Smooth muscle cell (in vitro differentiated cells): ENCODE data around the gene PATJ. TPM values are rescaled to one million over a fixed set of nuclear protein-coding genes. Genes with fewer than 3 reads are reported as not detected.

Source experiments
- DNase-seq: peaks from one replicate; lab custom pipeline; 2025; ENCODE audit not compliant: unreplicated experiment; lab: John Stamatoyannopoulos, UW
- H2AFZ ChIP-seq: fragments of 200-600 bp; sonication (generic); 2 replicates; pipeline ENCODE4 v1.6.0; 2016; ENCODE audit warnings: antibody characterized with exemption, low read depth, mild to moderate bottlenecking
- H3F3A ChIP-seq: fragments of 200-600 bp; sonication (generic); 2 replicates; pipeline ENCODE4 v1.6.0; 2017; ENCODE audit warnings: antibody characterized with exemption, low read depth
- H3K27ac ChIP-seq: fragments of 200-600 bp; sonication (generic); 2 replicates; pipeline ENCODE4 v1.5.1; 2016; ENCODE audit warnings: low read depth, mild to moderate bottlenecking
- H3K27me3 ChIP-seq: fragments of 200-600 bp; sonication (generic); 2 replicates; pipeline ENCODE4 v1.6.1; 2016; ENCODE audit warnings: low read depth, mild to moderate bottlenecking
- H3K36me3 ChIP-seq: fragments of 200-600 bp; sonication (generic); 2 replicates; pipeline ENCODE4 v1.5.1; 2016; ENCODE audit warnings: low read depth
- H3K4me1 ChIP-seq: fragments of 200-600 bp; sonication (generic); 2 replicates; pipeline ENCODE4 v1.5.1; 2016; ENCODE audit warnings: low read depth
- H3K4me2 ChIP-seq: fragments of 200-600 bp; sonication (generic); 2 replicates; pipeline ENCODE4 v1.6.0; 2016; ENCODE audit warnings: mild to moderate bottlenecking
- H3K4me3 ChIP-seq: fragments of 200-600 bp; sonication (generic); 2 replicates; pipeline ENCODE4 v1.5.1; 2016; ENCODE audit warnings: mild to moderate bottlenecking
- H3K79me2 ChIP-seq: fragments of 200-600 bp; sonication (generic); 2 replicates; pipeline ENCODE4 v1.6.0; 2016; ENCODE audit warnings: low read depth, mild to moderate bottlenecking
- H3K9ac ChIP-seq: fragments of 200-600 bp; sonication (generic); 2 replicates; pipeline ENCODE4 v1.6.0; 2016; ENCODE audit warnings: low read depth
- H3K9me3 ChIP-seq: fragments of 200-600 bp; sonication (generic); replicated peaks from 2 replicates; pipeline ENCODE4 v1.5.1; 2016; ENCODE audit warnings: low read depth
- H4K20me1 ChIP-seq: fragments of 200-600 bp; sonication (generic); 2 replicates; pipeline ENCODE4 v1.6.0; 2016; ENCODE audit warnings: low read depth
- whole genome bisulfite sequencing: methylation state at CpG from one replicate; pipeline ENCODE4 v1.1.7; 2016; ENCODE audit warnings: low lambda C conversion rate; 5-methylcytosine and 5-hydroxymethylcytosine counted together
- polyA plus RNA-seq: library from polyadenylated mRNA; unstranded; fragments of >200 nt; fragmentation: Nextera tagmentation; extraction: Ambion mirVana; gene quantifications from 2 replicates; pipeline ENCODE4 v1.2.1, GENCODE V29; 2016
- total RNA-seq: library from RNA; depleted of rRNA; stranded (reverse); fragments of >200 nt; gene quantifications from 2 replicates; pipeline ENCODE4 v1.2.3, GENCODE V29; 2014
- TF ChIP-seq, protein P1 (sequence below): fragments of 200-600 bp; sonication (generic); IDR thresholded peaks from 2 replicates; pipeline ENCODE4 v1.5.1; 2017; ENCODE audit warnings: borderline replicate concordance, mild to moderate bottlenecking, antibody characterized with exemption; ENCODE audit not compliant: insufficient read depth, poor library complexity, severe bottlenecking

The PATJ gene
- total and polyA plus RNA-seq, 2 experiments from 2014 or later = 3.5 to 12.3 TPM

DNA sequence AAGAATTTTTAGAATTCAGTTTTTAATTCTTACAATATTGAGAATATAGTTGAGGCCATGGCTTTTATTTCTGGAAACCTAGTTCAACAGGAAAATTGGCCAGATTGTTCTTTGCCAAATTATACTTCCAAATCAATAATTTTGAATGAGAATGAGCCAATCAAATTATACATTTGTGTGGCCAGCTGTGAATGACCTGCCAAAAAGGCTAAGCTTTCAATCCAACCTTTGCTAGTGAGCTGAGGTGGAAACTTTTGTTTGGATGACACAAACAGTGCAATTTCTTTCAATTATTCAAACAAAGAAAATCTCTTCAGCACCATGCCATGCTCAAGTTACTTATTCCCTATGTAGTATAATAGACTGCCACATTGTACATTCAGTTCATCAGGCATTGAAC lies 167.8 kb downstream of the PATJ start:
- Histone ChIP-seq H3K4me2 (no peak overlapping the region), H3K4me1 (peaks cover 6% of the 10 kb centered on the region), H4K20me1 (no peaks in the 10 kb centered on the region), H3F3A (no peaks in the 10 kb centered on the region), H3K4me3 (no peak overlapping the region), H3K9me3 (no peaks in the 10 kb centered on the region), H2AFZ (no peak overlapping the region), H3K27ac (no peak overlapping the region), H3K36me3 (no peaks in the 10 kb centered on the region), H3K79me2 (no peaks in the 10 kb centered on the region), H3K9ac (no peak overlapping the region), H3K27me3 (no peaks in the 10 kb centered on the region)
- no peak for DNase-seq
- TF ChIP-seq, protein P1, sequence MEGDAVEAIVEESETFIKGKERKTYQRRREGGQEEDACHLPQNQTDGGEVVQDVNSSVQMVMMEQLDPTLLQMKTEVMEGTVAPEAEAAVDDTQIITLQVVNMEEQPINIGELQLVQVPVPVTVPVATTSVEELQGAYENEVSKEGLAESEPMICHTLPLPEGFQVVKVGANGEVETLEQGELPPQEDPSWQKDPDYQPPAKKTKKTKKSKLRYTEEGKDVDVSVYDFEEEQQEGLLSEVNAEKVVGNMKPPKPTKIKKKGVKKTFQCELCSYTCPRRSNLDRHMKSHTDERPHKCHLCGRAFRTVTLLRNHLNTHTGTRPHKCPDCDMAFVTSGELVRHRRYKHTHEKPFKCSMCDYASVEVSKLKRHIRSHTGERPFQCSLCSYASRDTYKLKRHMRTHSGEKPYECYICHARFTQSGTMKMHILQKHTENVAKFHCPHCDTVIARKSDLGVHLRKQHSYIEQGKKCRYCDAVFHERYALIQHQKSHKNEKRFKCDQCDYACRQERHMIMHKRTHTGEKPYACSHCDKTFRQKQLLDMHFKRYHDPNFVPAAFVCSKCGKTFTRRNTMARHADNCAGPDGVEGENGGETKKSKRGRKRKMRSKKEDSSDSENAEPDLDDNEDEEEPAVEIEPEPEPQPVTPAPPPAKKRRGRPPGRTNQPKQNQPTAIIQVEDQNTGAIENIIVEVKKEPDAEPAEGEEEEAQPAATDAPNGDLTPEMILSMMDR = no peak

DNA sequence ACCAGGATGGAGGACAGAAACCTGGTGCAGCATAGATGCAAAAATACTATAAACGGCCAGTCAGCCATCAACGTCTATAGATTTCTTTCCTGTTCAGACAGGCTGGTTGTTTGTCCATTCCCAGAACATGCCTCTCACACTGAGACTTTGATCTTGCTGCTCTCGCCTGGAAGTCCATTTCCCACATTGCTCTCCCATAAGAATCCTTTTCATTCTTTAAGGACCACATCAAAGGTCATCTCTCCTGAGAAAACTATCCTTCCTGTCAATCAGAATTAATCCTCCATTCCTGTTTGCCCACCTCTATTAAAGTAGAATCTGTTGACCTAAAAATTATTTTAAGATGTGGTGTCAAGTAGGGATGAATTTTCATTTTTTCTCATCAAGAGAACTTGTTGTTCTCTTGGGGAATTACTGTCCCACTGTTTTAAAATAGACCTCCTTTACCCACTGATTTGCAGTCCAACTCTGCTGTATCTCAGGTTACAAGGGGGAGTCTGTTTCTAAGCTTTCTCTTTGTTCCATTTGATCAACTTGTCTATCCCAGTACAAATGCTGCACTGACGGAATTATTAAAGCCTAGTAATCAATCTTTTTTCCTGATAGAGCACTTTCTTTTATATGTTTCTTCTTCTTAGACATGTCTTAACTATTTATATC lies 172.7 kb downstream of the PATJ start:
- H3F3A ChIP-seq = no peaks in the 10 kb centered on the region
- H3K36me3 ChIP-seq = no peaks in the 10 kb centered on the region
- H4K20me1 ChIP-seq = no peaks in the 10 kb centered on the region
- H3K79me2 ChIP-seq = no peaks in the 10 kb centered on the region
- no peak overlapping the region for H3K4me3 ChIP-seq
- H3K27ac ChIP-seq = peak overlapping the region; percentile 9
- no peak overlapping the region for H3K4me2 ChIP-seq
- DNase-seq = no peak
- no peak overlapping the region for H3K9ac ChIP-seq
- no peaks in the 10 kb centered on the region for H3K27me3 ChIP-seq
- H3K4me1 ChIP-seq = peaks cover 9% of the 10 kb centered on the region
- WGBS = 39% methylated on average over 4 of the region's 4 CpGs
- no peak overlapping the region for H2AFZ ChIP-seq
- TF ChIP-seq, protein P1 = no peak
- no peaks in the 10 kb centered on the region for H3K9me3 ChIP-seq

DNA sequence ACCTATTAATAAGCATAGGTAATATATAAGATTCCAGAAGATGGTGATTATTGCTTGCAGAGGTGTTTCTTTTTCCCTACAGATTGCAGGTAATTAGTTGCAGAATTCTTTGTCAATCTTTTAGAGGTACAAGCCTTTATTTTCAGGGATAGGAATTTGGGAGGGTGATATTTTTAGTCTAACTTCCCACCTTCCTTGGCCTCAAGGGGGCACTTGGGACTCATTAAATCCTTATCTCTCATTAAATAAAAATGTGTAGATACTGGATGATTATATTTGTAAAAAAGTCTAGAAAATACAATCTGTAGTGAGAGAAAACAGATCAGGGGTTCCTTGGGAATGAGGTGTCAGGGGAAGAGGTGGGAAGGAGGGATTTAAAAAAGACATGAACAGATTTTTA lies 179.2 kb downstream of the PATJ start:
- H3K4me2 ChIP-seq = no peak overlapping the region
- no peak overlapping the region for H3K9ac ChIP-seq
- H4K20me1 ChIP-seq = no peaks in the 10 kb centered on the region
- no peaks in the 10 kb centered on the region for H3F3A ChIP-seq
- no peak overlapping the region for H3K27ac ChIP-seq
- H2AFZ ChIP-seq = no peak overlapping the region
- DNase-seq = no peak
- H3K4me1 ChIP-seq = no peaks in the 10 kb centered on the region
- H3K79me2 ChIP-seq = no peaks in the 10 kb centered on the region
- no peaks in the 10 kb centered on the region for H3K36me3 ChIP-seq
- TF ChIP-seq, protein P1 = no peak
- no peaks in the 10 kb centered on the region for H3K27me3 ChIP-seq
- no peaks in the 10 kb centered on the region for H3K9me3 ChIP-seq
- H3K4me3 ChIP-seq = no peak overlapping the region

DNA sequence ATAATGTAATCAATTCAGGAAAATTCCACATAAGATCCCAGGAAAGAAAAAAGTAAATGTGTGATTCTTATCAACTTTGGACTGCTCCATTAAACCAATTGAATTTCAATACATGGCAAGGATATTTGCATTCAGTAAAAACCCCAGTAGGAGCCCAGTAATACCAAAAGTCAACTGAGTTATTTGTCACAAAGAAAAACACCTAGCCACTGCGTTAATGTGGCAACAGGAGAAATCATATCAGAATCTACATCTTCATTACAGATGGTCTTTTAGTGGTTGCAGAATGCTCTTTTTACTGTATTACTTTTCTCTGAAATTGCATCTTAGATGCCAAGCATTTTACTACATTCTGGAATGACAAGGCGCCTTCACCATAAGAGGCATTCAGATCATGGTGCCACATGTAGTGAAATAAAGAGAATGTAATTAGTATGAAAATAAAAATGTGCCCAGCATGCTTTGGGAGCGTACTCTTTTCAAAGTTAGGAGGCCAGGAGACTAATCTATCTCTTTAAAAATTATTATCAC lies 180.7 kb downstream of the PATJ start:
- Histone ChIP-seq H3K4me2 (no peak overlapping the region), H3K36me3 (no peaks in the 10 kb centered on the region), H3K9ac (no peak overlapping the region), H3F3A (no peaks in the 10 kb centered on the region), H3K9me3 (no peaks in the 10 kb centered on the region), H3K27me3 (no peaks in the 10 kb centered on the region), H3K79me2 (no peaks in the 10 kb centered on the region), H2AFZ (no peak overlapping the region), H3K4me3 (no peak overlapping the region), H4K20me1 (no peaks in the 10 kb centered on the region), H3K4me1 (no peaks in the 10 kb centered on the region), H3K27ac (no peak overlapping the region)
- 94% methylated on average over 3 of the region's 3 CpGs for WGBS
- TF ChIP-seq, protein P1 = no peak
- DNase-seq = no peak
